ENCODE data around the gene IRGC. TPM values are rescaled to one million over a fixed set of nuclear protein-coding genes. Genes with fewer than 3 reads are reported as not detected.
A peak's percentile ranks its signal among the peaks of the same experiment; 100 is the strongest.

IRGC gene
- total RNA-seq, 2 experiments from 2014 or later = not detected

DNA sequence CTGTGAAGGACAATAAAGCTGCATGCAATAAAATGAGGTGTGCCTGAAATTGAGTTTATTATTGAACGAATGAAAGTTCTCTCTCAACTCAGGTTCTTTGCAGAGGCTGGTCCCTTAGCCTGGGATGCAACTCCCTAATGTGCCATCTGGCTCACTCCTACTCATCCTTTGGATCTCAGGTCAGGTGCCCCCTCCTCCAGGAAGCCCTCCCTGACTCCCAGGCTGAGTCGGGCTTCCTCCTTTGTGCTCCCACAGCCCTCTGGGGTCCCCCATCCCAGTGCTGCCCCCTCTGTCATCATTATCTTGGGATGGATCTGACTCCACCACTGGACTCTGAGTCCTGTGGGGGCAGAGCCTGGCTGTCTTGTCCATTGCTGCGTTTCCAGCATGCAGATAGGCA, 2.7 kb upstream of the IRGC start:
- CTCF ChIA-PET = interaction anchor here (0.7 kb wide), 1 partner anchor 158 kb away, joined by 3 read pairs; no protein-coding TSS in a partner anchor
- Mint-ChIP-seq H3K9me3 (peaks cover 7% of the 10 kb centered on the region), H3K27ac (no peak overlapping the region), H3K36me3 (peaks cover 3% of the 10 kb centered on the region), H3K4me1 (ENCODE audit: low read depth) (peaks cover 6% of the 10 kb centered on the region), H3K4me3 (no peak overlapping the region), H3K27me3 (peaks cover 7% of the 10 kb centered on the region)
- POLR2A ChIA-PET = no interaction called here
- no peak for DNase-seq
- intact Hi-C loops (cut with micrococcal nuclease) = no loop called here

DNA sequence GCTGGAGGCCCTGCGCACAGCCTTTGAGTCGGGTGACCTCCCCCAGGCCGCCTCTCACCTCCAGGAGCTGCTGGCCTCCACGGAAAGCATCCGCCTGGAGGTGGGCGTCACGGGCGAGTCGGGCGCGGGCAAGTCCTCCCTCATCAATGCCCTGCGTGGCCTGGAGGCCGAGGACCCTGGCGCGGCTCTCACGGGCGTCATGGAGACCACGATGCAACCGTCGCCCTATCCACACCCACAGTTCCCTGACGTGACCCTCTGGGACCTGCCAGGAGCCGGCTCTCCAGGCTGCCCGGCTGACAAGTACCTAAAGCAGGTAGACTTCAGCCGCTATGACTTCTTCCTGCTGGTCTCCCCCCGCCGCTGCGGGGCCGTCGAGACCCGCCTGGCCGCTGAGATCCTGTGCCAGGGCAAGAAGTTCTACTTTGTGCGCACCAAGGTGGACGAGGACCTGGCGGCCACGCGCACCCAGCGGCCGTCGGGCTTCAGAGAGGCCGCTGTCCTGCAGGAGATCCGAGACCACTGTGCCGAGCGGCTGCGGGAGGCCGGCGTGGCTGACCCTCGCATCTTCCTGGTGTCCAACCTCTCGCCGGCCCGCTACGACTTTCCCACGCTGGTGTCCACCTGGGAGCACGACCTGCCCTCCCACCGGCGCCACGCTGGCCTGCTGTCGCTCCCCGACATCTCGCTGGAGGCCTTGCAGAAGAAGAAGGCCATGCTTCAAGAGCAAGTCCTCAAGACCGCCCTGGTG, 2.9 kb downstream of the IRGC start:
- no peak for DNase-seq
- peaks cover 5% of the 10 kb centered on the region for H3K4me1 Mint-ChIP-seq (ENCODE audit: low read depth)
- no peak overlapping the region for H3K27ac Mint-ChIP-seq
- H3K4me3 Mint-ChIP-seq = no peak overlapping the region
- no peaks in the 10 kb centered on the region for H3K9me3 Mint-ChIP-seq
- CTCF ChIA-PET = no interaction called here
- peaks cover 3% of the 10 kb centered on the region for H3K27me3 Mint-ChIP-seq
- POLR2A ChIA-PET = no interaction called here
- intact Hi-C loops (cut with micrococcal nuclease) = no loop called here
- H3K36me3 Mint-ChIP-seq = no peaks in the 10 kb centered on the region

DNA sequence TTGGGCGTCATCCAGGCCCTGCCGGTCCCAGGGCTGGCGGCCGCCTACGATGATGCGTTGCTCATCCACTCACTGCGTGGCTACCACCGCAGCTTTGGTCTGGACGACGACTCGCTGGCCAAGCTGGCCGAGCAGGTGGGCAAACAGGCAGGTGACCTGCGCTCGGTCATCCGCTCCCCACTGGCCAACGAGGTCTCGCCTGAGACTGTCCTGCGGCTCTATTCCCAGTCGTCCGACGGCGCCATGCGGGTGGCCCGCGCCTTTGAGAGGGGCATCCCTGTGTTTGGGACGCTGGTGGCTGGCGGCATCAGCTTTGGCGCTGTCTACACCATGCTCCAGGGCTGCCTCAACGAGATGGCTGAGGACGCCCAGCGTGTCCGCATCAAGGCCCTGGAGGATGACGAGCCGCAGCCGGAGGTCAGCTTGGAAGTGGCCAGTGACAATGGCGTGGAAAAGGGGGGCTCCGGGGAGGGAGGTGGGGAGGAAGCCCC, 3.5 kb downstream of the IRGC start:
- intact Hi-C loops (cut with micrococcal nuclease) = no loop called here
- no peak for DNase-seq
- Mint-ChIP-seq H3K9me3 (no peaks in the 10 kb centered on the region), H3K36me3 (no peaks in the 10 kb centered on the region), H3K4me3 (no peak overlapping the region), H3K27me3 (peaks cover 3% of the 10 kb centered on the region), H3K4me1 (ENCODE audit: low read depth) (peaks cover 5% of the 10 kb centered on the region), H3K27ac (no peak overlapping the region)
- ChIA-PET POLR2A (no interaction called here), CTCF (interaction anchor here (1.2 kb wide), 1 partner anchor 90 kb away, joined by 3 read pairs; no protein-coding TSS in a partner anchor)

DNA sequence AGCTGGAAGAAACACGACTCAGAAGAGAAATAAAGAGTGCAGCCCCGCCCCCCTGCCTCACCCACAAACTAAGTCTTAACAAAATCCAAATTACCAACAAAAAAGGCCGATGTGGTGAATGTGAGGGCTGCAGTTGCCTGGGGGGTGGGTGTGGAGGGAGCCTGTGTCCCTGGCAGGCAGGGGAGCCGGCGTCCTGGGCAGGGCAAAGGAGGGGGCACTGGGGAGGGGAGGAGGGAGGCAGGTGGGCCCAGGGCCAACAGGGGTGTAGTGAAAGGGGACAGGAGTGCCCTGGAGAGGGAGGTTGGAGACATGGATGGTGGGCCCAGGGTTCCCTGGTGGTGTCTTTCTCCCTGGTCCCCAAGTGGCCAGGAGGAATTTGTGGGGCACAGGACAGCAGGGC, 4.0 kb downstream of the IRGC start:
- H3K36me3 Mint-ChIP-seq = no peaks in the 10 kb centered on the region

DNA sequence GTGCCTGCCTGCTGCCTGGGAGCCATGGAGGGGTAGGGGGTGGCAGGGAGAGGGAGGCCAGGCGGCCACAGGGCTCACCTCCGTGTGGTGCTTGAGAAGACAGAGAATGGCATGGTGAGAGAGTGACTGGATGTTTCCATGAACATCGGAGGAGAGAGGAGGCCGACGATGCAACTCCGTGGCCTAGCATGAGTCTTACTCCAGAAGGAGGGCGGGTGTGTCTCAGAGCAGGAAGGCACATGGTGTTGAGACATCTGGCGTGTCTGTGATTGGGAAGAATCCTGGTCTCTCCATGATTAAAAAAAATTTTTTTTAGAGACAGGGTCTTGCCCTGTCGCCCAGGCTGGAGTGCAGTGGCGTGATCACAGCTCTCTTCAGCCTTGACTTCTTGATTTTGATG, 5.1 kb downstream of the IRGC start:
- peak overlapping the region; percentile 45 for H3K27ac Mint-ChIP-seq
- H3K36me3 Mint-ChIP-seq = no peaks in the 10 kb centered on the region
- H3K4me1 Mint-ChIP-seq (ENCODE audit: low read depth) = peaks cover 5% of the 10 kb centered on the region
- intact Hi-C loops (cut with micrococcal nuclease) = loop anchor here (5.0 kb wide), 1 partner anchor 54 kb away; no protein-coding TSS in a partner anchor
- ChIA-PET POLR2A (no interaction called here), CTCF (interaction anchor here (0.7 to 1.4 kb wide), 2 partner anchors 45 to 166 kb away, joined by 3 to 4 read pairs; no protein-coding TSS in a partner anchor)
- no peak overlapping the region for H3K4me3 Mint-ChIP-seq
- H3K27me3 Mint-ChIP-seq = no peaks in the 10 kb centered on the region
- no peak for DNase-seq
- no peaks in the 10 kb centered on the region for H3K9me3 Mint-ChIP-seq

More for the DNA sequence above, 4.0 kb downstream of the IRGC start:
- POLR2A ChIA-PET = no interaction called here
- CTCF ChIA-PET = interaction anchor here (1.2 kb wide), 1 partner anchor 90 kb away, joined by 3 read pairs; no protein-coding TSS in a partner anchor
- H3K27me3 Mint-ChIP-seq = peaks cover 3% of the 10 kb centered on the region
- no peak for DNase-seq
- intact Hi-C loops (cut with micrococcal nuclease) = loop anchor here (5.0 kb wide), 1 partner anchor 53 kb away; no protein-coding TSS in a partner anchor
- H3K4me1 Mint-ChIP-seq (ENCODE audit: low read depth) = peaks cover 5% of the 10 kb centered on the region
- H3K27ac Mint-ChIP-seq = no peak overlapping the region
- no peaks in the 10 kb centered on the region for H3K9me3 Mint-ChIP-seq
- no peak overlapping the region for H3K4me3 Mint-ChIP-seq

DNA sequence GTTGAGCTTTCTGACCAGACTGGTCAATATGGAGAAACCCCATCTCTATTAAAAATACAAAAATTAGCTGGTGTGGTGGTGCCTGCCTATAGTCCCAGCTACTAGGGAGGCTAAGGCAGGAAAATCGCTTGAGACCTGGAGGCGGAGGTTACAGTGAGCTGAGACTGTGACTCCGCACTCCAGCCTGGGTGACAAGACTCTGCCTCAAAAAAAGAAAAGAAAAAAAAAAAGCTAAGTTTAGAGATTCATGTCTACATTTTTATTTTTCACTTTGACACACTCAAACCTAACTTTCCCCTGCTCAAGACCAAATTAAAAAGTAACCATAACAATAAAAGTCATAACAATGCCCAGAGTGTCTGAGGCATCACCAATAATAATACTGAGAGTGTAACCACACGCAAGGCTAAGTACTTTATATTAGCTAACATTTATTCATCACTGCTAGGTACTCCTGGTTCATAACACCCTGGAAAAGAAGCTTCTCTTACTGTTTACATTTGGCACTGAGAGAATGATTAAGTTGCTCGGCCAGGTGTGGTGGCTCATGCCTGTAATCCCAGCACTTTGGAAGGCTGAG, 5.7 kb downstream of the IRGC start:
- Mint-ChIP-seq H3K27me3 (no peaks in the 10 kb centered on the region), H3K27ac (peak overlapping the region; percentile 45), H3K4me3 (no peak overlapping the region), H3K9me3 (no peaks in the 10 kb centered on the region), H3K36me3 (no peaks in the 10 kb centered on the region), H3K4me1 (ENCODE audit: low read depth) (peaks cover 5% of the 10 kb centered on the region)
- DNase-seq = no peak
- intact Hi-C loops (cut with micrococcal nuclease) = loop anchor here (5.0 kb wide), 1 partner anchor 54 kb away; no protein-coding TSS in a partner anchor
- POLR2A ChIA-PET = no interaction called here
- CTCF ChIA-PET = interaction anchor here (0.6 to 1.4 kb wide), 4 partner anchors 24 to 1081 kb away, joined by 3 to 6 read pairs (median 4); no protein-coding TSS in a partner anchor

DNA sequence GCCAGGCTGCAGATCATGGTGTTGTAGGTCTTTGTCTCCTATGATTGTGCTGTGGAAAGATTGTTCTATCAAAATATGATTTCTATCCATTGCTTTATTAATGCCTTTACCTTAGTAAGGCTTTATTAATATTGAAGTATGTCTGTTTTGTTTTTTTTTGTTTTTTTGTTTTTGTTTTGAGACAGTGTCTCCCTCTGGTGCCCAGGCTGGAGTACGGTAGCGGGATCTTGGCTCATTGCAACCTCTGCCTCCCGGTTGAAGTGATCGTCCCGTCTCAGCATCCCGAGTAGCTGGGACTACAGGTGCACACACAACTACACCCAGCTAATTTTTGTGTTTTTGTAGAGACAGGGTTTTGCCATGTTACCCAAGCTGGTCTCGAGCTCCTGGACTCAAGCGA, 7.7 kb downstream of the IRGC start:
- Mint-ChIP-seq H3K4me3 (no peak overlapping the region), H3K9me3 (no peaks in the 10 kb centered on the region), H3K4me1 (ENCODE audit: low read depth) (peaks cover 5% of the 10 kb centered on the region), H3K27ac (no peak overlapping the region), H3K27me3 (no peaks in the 10 kb centered on the region), H3K36me3 (peaks cover 4% of the 10 kb centered on the region)
- ChIA-PET CTCF (interaction anchor here (0.9 to 3.9 kb wide), 3 partner anchors 9 to 280 kb away, joined by 3 to 13 read pairs (median 3); partner anchors contain the start of gene PLAUR), POLR2A (no interaction called here)
- intact Hi-C loops (cut with micrococcal nuclease) = loop anchor here (5.0 kb wide), 1 partner anchor 56 kb away; no protein-coding TSS in a partner anchor
- no peak for DNase-seq

DNA sequence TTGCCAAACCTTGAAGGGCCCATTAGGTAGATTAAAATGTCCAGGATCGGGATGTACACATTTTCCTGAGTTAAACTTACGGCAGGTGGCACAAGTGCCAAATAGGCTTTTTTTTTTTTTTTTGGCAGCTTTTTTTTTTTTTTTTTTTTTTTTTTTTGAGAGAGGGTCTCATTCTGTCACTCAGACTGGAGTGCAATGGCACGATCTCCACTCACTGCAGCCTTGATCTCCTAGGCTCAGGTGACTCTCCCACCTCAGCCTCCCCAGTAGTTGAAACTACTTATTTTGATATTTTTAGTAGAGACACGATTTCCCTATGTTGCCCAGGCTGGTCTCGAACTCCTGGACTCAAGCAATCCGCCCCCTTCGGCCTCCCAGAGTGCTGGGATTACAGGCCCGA, 9.0 kb downstream of the IRGC start:
- POLR2A ChIA-PET = interaction anchor here (0.6 kb wide), 1 partner anchor 27 kb away, joined by 4 read pairs; no protein-coding TSS in a partner anchor
- Mint-ChIP-seq H3K27me3 (no peaks in the 10 kb centered on the region), H3K9me3 (no peaks in the 10 kb centered on the region)

DNA sequence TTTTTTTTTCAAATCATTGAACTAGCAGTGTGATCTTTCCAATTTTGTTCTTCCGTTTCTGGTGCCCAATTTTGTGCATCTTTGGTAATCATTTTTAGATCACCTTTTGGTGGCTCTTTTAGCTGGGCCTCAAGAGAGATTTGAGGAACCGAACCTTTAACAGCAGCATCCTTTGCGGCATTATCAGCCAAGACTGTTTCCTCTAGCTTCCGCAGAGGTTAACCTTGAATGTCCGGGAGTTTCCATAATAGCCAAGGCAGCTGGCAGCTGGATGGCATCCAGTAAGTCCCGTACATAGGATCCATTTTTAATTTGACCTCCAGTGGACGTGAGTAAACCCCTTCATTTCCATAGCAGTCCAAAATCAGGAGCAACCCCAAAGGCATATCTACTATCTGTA, 9.6 kb downstream of the IRGC start:
- H3K4me3 Mint-ChIP-seq = no peak overlapping the region
- POLR2A ChIA-PET = interaction anchor here (0.6 kb wide), 1 partner anchor 27 kb away, joined by 4 read pairs; no protein-coding TSS in a partner anchor
- no peaks in the 10 kb centered on the region for H3K9me3 Mint-ChIP-seq
- intact Hi-C loops (cut with micrococcal nuclease) = no loop called here
- peaks cover 15% of the 10 kb centered on the region for H3K36me3 Mint-ChIP-seq
- no peak overlapping the region for H3K27ac Mint-ChIP-seq
- DNase-seq = no peak
- CTCF ChIA-PET = interaction anchor here (3.9 kb wide), 1 partner anchor 56 kb away, joined by 13 read pairs; the partner anchor contains the start of gene PLAUR
- H3K4me1 Mint-ChIP-seq (ENCODE audit: low read depth) = peaks cover 5% of the 10 kb centered on the region
- no peaks in the 10 kb centered on the region for H3K27me3 Mint-ChIP-seq

More for the DNA sequence above, 9.0 kb downstream of the IRGC start:
- CTCF ChIA-PET = interaction anchor here (3.9 kb wide), 1 partner anchor 55 kb away, joined by 13 read pairs; the partner anchor contains the start of gene PLAUR
- Mint-ChIP-seq H3K4me3 (no peak overlapping the region), H3K27ac (no peak overlapping the region), H3K4me1 (ENCODE audit: low read depth) (peaks cover 5% of the 10 kb centered on the region), H3K36me3 (peaks cover 11% of the 10 kb centered on the region)
- DNase-seq = no peak
- intact Hi-C loops (cut with micrococcal nuclease) = loop anchor here (5.0 kb wide), 1 partner anchor 58 kb away; no protein-coding TSS in a partner anchor

DNA sequence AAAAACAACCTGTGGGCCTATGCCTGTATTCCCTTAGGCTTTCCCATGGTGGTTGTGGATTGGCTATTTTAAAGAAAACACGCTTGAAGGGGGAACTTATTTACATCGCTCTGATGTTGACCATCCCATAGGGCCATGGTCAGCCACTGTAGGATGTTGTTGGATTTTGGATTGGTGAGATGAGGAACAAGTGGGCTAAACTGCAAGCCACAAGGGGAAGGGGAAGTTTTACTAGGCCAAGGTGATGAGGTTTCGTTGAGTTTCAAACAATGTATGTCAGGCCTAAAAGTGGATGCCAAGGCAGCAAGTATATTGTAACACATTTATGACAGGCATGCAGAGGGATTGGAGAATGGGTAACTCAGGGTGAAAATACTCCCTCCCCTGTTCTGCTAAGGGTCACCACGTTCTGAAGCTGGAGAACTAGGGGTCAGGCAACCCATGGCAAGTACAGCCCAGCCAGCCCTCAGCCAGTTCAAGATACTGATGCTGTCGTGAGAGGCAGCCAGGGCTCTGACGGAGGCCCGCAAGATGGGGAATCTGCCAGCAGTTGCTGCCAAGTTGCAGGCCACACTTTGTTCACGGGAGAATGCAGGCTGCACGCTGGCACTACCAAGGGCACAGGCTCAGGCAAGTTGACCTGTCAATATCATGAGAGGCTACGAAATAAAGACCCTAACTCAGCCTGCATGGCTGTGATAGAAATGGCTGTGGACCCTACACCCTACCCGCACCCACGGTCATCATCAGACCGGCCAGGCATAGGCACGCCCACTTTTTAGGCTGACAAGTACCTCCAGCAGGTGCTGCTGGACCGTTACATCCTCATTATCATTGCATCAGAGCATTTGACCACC, 11.1 kb downstream of the IRGC start:
- Mint-ChIP-seq H3K4me1 (ENCODE audit: low read depth) (no peaks in the 10 kb centered on the region), H3K27ac (no peak overlapping the region), H3K4me3 (no peak overlapping the region), H3K36me3 (peaks cover 19% of the 10 kb centered on the region), H3K27me3 (no peaks in the 10 kb centered on the region), H3K9me3 (no peaks in the 10 kb centered on the region)
- ChIA-PET CTCF (interaction anchor here (2.5 to 3.9 kb wide), 2 partner anchors 19 to 57 kb away, joined by 6 to 13 read pairs; partner anchors contain the start of gene PLAUR), POLR2A (no interaction called here)
- DNase-seq = no peak
- intact Hi-C loops (cut with micrococcal nuclease) = no loop called here

DNA sequence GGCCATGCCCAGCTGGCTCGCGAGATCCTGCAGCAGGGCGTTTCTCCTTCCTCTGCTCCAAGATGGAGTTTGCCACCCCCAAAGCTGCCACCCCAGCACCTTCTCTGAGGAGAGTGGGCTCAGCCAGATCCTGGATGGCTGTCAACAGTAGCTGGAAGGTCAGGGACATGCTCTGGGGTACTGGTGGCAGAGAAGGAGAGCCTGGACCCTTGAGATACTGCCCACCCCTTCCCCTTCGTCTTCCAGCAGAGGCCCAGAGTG, 11.6 kb downstream of the IRGC start:
- CTCF ChIA-PET = interaction anchor here (2.5 kb wide), 1 partner anchor 18 kb away, joined by 6 read pairs; no protein-coding TSS in a partner anchor
- no peaks in the 10 kb centered on the region for H3K27me3 Mint-ChIP-seq
- no peak overlapping the region for H3K4me3 Mint-ChIP-seq
- POLR2A ChIA-PET = no interaction called here
- intact Hi-C loops (cut with micrococcal nuclease) = no loop called here
- H3K4me1 Mint-ChIP-seq (ENCODE audit: low read depth) = no peaks in the 10 kb centered on the region
- H3K27ac Mint-ChIP-seq = no peak overlapping the region
- H3K36me3 Mint-ChIP-seq = peaks cover 24% of the 10 kb centered on the region
- DNase-seq = no peak
- H3K9me3 Mint-ChIP-seq = no peaks in the 10 kb centered on the region
